CD4-positive, CD25-positive, alpha-beta regulatory T cell (primary cell): ENCODE data around the gene SHB. TPM values are rescaled to one million over a fixed set of nuclear protein-coding genes. Genes with fewer than 3 reads are reported as not detected.
"Not testable (repeated sequence)": the region's sequence is repeated elsewhere in the genome, so short reads cannot be mapped to it uniquely, and the experiment has no call there.

Experiments used
- ATAC-seq, 2 donors: fragments of 150-1000 bp; cut with Tn5 transposase; one replicate each; pipeline ENCODE4 v1.10.0; 2021; ENCODE audit warnings: low read depth in 2 of 2, moderate number of reproducible peaks in 2 of 2, moderate library complexity in 1 of 2
- DNase-seq, 3 donors: peaks; one replicate each; pipeline versions ENCODE4 v3.0.0 to v3.0.0-alpha.2; 2012 to 2022; ENCODE audit warnings: mixed read lengths in 1 of 3
- H3K27ac ChIP-seq: one replicate; pipeline ENCODE4 v1.7.0; 2013; ENCODE audit warnings: mild to moderate bottlenecking, low read length; ENCODE audit not compliant: insufficient read depth, poor library complexity, severe bottlenecking
- H3K27me3 ChIP-seq: one replicate; pipeline ENCODE4 v1.7.0; 2013; ENCODE audit warnings: low read length; ENCODE audit not compliant: control insufficient read depth, insufficient read depth
- H3K36me3 ChIP-seq: one replicate; pipeline ENCODE4 v1.7.0; 2013; ENCODE audit warnings: mild to moderate bottlenecking, low read length, moderate library complexity; ENCODE audit not compliant: control insufficient read depth, insufficient read depth
- H3K4me1 ChIP-seq: 2 replicates; pipeline ENCODE4 v1.7.0; 2013; ENCODE audit warnings: mild to moderate bottlenecking, low read length; ENCODE audit not compliant: insufficient read depth, control insufficient read depth, poor library complexity, severe bottlenecking
- H3K4me3 ChIP-seq: one replicate; pipeline ENCODE4 v1.7.0; 2013; ENCODE audit warnings: low read depth, mild to moderate bottlenecking, low read length, moderate library complexity
- H3K9me3 ChIP-seq, 2 experiments: 1 replicate in 1 of 2; 2 replicates in 1 of 2; pipeline ENCODE4 v1.7.0; 2013; ENCODE audit warnings: low read length in 2 of 2, mild to moderate bottlenecking in 1 of 2, moderate library complexity in 1 of 2; ENCODE audit not compliant: control insufficient read depth in 2 of 2
- H3K27ac Mint-ChIP-seq, 3 donors: one replicate each; pipeline ENCODE4 v1.8.0; 2020 to 2022; ENCODE audit warnings: mild to moderate bottlenecking in 3 of 3, mixed read lengths in 3 of 3, moderate library complexity in 2 of 3
- H3K27me3 Mint-ChIP-seq: one replicate; pipeline ENCODE4 v1.8.0; 2022; ENCODE audit warnings: mild to moderate bottlenecking, mixed read lengths
- H3K36me3 Mint-ChIP-seq: one replicate; pipeline ENCODE4 v1.8.0; 2020; ENCODE audit warnings: mixed read lengths
- H3K4me1 Mint-ChIP-seq, 4 donors: one replicate each; pipeline ENCODE4 v1.8.0; 2020 to 2022; ENCODE audit warnings: mixed read lengths in 4 of 4, mild to moderate bottlenecking in 1 of 4
- H3K4me3 Mint-ChIP-seq, 4 donors: one replicate each; pipeline ENCODE4 v1.8.0; 2020 to 2022; ENCODE audit warnings: mild to moderate bottlenecking in 4 of 4, mixed read lengths in 4 of 4, moderate library complexity in 3 of 4
- H3K9me3 Mint-ChIP-seq, 7 donors: one replicate each; pipeline ENCODE4 v1.8.0; 2020 to 2022; ENCODE audit warnings: mixed read lengths in 7 of 7, mild to moderate bottlenecking in 3 of 7, moderate library complexity in 2 of 7
- polyA plus RNA-seq, 4 donors: library from polyadenylated mRNA; unstranded; fragments of 300-500 nt; fragmentation: Illumina TruSeq; gene quantifications; one replicate each; pipeline ENCODE4 v1.2.3, GENCODE V29; 2021
- total RNA-seq: library from RNA; stranded (reverse); gene quantifications from one replicate; pipeline ENCODE4 v1.2.3, GENCODE V29; 2022

SHB gene
- total and polyA plus RNA-seq, 5 donors from 2014 or later = 0.27 to 0.69 TPM; not detected in 3

DNA sequence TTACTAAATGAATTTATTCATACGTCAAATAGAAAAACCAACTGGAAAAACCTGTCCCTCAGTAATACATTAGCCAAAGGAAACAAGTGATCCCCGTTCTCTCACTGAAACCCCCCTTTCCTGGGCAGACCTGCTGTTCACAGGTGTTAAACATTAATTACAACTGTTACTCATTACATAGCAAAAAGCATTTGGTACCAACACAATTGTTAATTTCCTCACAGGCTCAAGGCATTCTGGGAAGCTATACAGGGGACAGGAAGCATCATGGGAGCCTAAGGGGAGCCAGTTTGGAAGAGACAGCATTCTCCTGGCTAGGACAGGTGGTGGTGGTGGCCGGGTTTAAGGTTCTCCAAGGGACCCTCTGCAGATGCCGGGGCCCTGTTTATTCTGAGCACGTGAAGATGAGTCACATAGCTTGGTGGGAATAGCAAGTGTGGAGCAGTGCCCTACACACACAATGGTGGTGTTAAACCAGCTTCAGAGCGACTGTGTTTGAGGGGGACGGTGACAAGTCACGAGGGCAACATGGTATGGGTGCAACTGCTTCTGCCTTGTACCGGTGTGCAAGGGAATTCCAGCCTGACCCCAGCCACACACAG, 102.5 kb downstream of the SHB start:
- H3K27ac Mint-ChIP-seq = no peak overlapping the region
- peaks cover 4% of the 10 kb centered on the region for H3K27me3 Mint-ChIP-seq
- no peak for ATAC-seq
- H3K4me3 Mint-ChIP-seq = no peak overlapping the region
- H3K4me3 ChIP-seq = no peak overlapping the region
- H3K36me3 Mint-ChIP-seq = no peaks in the 10 kb centered on the region
- no peak for DNase-seq
- no peaks in the 10 kb centered on the region for H3K4me1 Mint-ChIP-seq
- no peak overlapping the region for H3K27ac ChIP-seq
- no peaks in the 10 kb centered on the region for H3K4me1 ChIP-seq
- no peaks in the 10 kb centered on the region for H3K9me3 Mint-ChIP-seq
- H3K9me3 ChIP-seq = no peaks in the 10 kb centered on the region
- H3K36me3 ChIP-seq = no peaks in the 10 kb centered on the region
- no peaks in the 10 kb centered on the region for H3K27me3 ChIP-seq

DNA sequence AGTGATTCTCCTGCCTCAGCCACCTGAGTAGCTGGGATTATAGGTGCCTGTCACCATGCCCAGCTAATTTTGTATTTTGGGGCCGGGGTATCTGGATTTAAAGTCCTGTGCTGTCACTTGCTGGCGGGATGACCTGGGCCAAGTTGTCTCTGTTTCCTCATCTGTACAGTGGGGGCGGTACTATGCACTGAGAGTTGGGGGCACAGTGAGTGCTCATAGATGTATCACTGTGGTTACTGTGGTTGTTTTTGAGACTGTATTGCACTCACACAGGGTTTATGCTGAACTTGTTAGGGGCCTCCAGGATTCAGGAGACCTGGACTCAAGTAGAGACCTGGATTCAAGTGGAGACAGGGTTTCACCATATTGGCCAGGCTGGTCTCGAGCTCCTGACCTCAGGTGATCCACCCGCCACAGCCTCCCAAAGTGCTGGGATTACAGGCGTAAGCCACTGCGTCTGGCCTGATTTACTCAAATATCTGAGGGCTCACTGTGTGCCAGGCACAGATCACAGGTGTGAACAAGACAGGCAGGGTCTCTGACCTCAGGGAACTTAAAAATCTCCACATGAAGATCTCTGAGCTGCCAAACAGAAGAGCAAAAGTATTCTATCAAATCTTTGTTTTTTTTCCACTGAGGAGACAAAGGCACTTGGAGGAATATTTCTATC, 103.2 kb downstream of the SHB start:
- not testable (repeated sequence) for H3K4me3 ChIP-seq, H3K9me3 ChIP-seq, H3K4me1 ChIP-seq, H3K9me3 Mint-ChIP-seq, H3K27ac Mint-ChIP-seq, H3K27me3 Mint-ChIP-seq, H3K36me3 ChIP-seq, H3K27me3 ChIP-seq, H3K27ac ChIP-seq, ATAC-seq, H3K4me3 Mint-ChIP-seq, H3K36me3 Mint-ChIP-seq, H3K4me1 Mint-ChIP-seq, DNase-seq

DNA sequence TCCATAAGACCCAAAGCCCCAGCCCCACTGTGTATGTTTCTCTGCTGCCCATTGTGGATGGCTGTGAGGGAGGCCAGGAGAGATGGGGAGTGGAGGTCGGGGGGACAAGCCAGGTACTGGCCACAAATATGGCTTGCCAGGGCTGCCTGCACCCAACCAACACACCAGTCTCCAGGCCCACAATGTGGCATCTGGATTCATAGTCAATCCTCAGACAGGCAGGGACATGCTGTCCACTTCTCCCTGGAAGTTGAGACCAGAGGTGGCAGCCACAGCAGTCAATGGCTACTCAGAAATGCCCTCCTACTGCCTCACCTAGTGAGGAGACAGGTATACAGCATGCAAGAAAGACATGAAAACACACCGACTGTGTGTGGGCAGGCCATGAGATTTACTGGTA, 103.9 kb downstream of the SHB start:
- no peak overlapping the region for H3K27ac Mint-ChIP-seq
- H3K9me3 Mint-ChIP-seq = no peaks in the 10 kb centered on the region
- no peak overlapping the region for H3K4me3 Mint-ChIP-seq
- no peak overlapping the region for H3K4me3 ChIP-seq
- no peak overlapping the region for H3K27ac ChIP-seq
- H3K27me3 Mint-ChIP-seq = peaks cover 4% of the 10 kb centered on the region
- H3K36me3 Mint-ChIP-seq = no peaks in the 10 kb centered on the region
- no peaks in the 10 kb centered on the region for H3K9me3 ChIP-seq
- no peaks in the 10 kb centered on the region for H3K4me1 ChIP-seq
- no peak for DNase-seq
- H3K36me3 ChIP-seq = no peaks in the 10 kb centered on the region
- no peaks in the 10 kb centered on the region for H3K4me1 Mint-ChIP-seq
- no peak for ATAC-seq
- H3K27me3 ChIP-seq = no peaks in the 10 kb centered on the region

DNA sequence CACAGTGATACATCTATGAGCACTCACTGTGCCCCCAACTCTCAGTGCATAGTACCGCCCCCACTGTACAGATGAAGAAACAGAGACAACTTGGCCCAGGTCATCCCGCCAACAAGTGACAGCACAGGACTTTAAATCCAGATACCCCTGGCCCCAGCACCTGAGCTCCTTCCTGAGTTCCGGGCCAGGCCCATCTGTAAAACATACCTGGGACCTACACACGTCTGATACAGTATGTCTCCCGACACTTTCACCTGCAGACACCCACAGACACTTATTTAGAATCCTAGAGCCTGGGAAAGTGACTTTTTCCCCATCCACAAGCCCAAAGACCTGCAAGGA, 104.3 kb downstream of the SHB start:
- Histone ChIP-seq H3K4me1 (no peaks in the 10 kb centered on the region), H3K9me3 (no peaks in the 10 kb centered on the region), H3K27me3 (no peaks in the 10 kb centered on the region), H3K36me3 (no peaks in the 10 kb centered on the region), H3K27ac (no peak overlapping the region), H3K4me3 (no peak overlapping the region)
- Mint-ChIP-seq H3K4me3 (no peak overlapping the region), H3K9me3 (no peaks in the 10 kb centered on the region), H3K4me1 (no peaks in the 10 kb centered on the region), H3K27me3 (peaks cover 4% of the 10 kb centered on the region), H3K36me3 (no peaks in the 10 kb centered on the region), H3K27ac (no peak overlapping the region)
- no peak for ATAC-seq
- no peak for DNase-seq

DNA sequence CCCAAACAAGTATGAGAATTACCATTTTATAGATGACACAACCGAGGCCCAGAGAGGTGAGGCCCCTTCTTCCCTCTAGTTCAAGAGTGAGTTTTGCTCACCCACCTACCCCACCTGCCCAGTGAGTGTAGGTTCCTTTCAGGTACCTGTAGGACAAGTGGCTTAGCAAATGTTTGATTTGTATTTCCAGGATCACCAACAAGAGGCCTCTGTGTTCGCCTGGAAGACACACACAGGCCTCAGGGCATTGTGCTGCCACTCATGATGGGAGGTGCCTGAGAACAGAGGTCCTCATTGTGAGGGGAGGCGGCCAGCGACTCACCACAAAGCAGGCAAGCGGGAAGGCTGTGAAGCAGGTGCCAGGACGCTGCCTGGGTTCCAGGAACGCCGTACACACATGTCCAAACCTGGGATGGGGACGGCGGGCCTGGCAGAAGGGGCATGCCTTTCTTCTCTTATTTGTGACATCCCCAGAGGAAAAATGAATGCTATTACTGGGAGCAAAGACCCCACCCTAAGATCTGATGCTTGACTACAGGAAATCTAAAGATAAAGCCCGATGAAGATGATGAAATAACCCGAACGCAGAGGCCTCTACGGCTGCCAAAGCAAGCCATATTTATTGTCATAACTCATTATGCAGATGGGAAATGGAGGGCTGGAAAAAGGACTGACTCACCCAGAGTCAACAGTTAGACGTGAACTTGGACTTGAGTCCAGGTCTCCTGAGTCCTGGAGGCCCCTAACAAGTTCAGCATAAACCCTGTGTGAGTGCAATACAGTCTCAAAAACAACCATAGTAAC, 104.9 kb downstream of the SHB start:
- H3K27me3 ChIP-seq = no peaks in the 10 kb centered on the region
- H3K27ac ChIP-seq = no peak overlapping the region
- H3K4me1 ChIP-seq = no peaks in the 10 kb centered on the region
- Mint-ChIP-seq H3K9me3 (no peaks in the 10 kb centered on the region), H3K4me3 (no peak overlapping the region), H3K27ac (no peak overlapping the region), H3K36me3 (no peaks in the 10 kb centered on the region), H3K27me3 (no peaks in the 10 kb centered on the region), H3K4me1 (no peaks in the 10 kb centered on the region)
- no peak for DNase-seq
- no peaks in the 10 kb centered on the region for H3K9me3 ChIP-seq
- no peaks in the 10 kb centered on the region for H3K36me3 ChIP-seq
- ATAC-seq = no peak
- H3K4me3 ChIP-seq = no peak overlapping the region

DNA sequence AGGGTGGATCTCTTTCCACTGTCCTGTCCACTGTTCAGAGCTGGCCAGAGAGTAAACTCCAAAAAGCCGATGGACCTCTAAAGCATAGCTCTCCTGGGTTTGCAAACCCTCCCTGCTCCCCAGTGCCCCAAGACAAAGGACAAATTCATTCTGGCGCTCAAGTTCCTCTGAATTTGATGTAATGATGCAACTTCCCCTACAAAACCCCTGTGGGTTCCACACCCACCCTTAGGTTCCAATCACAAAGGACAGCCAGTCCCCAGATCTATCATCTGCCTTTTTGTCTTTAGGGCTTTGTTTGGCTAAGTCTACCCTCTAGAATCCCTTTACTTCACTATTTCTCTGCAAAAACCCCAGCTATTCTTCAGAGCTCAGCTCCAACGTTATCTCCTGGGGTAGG, 107.7 kb downstream of the SHB start:
- Histone ChIP-seq H3K9me3 (no peaks in the 10 kb centered on the region), H3K36me3 (no peaks in the 10 kb centered on the region), H3K27ac (no peak overlapping the region), H3K4me1 (no peaks in the 10 kb centered on the region), H3K27me3 (no peaks in the 10 kb centered on the region), H3K4me3 (no peak overlapping the region)
- Mint-ChIP-seq H3K4me3 (no peak overlapping the region), H3K9me3 (no peaks in the 10 kb centered on the region), H3K27ac (peak overlapping the region in 1 of 3 donors; percentile 85), H3K36me3 (no peaks in the 10 kb centered on the region), H3K4me1 (no peaks in the 10 kb centered on the region), H3K27me3 (no peaks in the 10 kb centered on the region)
- ATAC-seq (no peak), DNase-seq (no peak)

DNA sequence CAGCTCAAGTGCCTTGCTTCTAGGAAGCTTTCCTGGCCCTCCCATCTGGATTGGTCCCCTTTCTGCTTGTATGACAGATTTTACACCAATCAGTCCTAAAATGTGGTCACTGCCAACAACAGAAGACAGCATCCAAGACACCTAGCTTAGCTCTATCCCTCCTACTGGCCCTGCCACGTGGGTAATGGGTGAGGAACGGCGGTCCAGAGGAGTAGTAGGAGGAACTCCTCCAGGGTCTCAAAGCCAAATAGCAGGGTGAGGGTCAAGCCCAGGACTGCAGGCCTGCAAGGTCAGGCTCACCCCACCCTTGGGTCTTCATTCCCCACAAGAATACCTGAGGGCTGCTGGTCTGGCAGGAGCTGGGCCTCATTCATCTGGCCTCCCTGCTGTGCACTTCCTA, 108.4 kb downstream of the SHB start:
- Histone ChIP-seq H3K27ac (no peak overlapping the region), H3K9me3 (no peaks in the 10 kb centered on the region), H3K4me1 (no peaks in the 10 kb centered on the region), H3K27me3 (no peaks in the 10 kb centered on the region), H3K36me3 (no peaks in the 10 kb centered on the region), H3K4me3 (no peak overlapping the region)
- ATAC-seq (no peak), DNase-seq (no peak)
- Mint-ChIP-seq H3K4me3 (no peak overlapping the region), H3K27ac (no peak overlapping the region), H3K27me3 (no peaks in the 10 kb centered on the region), H3K9me3 (no peaks in the 10 kb centered on the region), H3K4me1 (no peaks in the 10 kb centered on the region), H3K36me3 (no peaks in the 10 kb centered on the region)

DNA sequence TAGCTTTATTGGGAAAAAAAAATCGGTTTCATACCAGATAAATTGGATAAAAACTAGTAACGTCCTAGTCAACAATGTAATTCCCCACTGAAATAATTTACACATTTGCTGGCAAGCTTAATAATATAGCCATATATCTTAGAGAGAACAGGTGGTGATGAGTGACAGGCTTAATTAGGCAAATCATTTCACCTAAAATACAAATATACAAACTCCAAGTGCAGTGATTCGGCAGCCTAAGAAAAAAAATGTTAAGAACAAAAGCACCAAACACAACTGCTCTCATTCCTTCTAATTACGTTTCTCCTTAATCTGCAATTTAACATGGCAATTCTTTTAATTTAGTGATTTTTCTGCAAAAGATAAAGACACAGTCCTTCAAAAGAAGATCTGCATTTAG, 109.1 kb downstream of the SHB start:
- Mint-ChIP-seq H3K4me1 (no peaks in the 10 kb centered on the region), H3K4me3 (no peak overlapping the region), H3K36me3 (no peaks in the 10 kb centered on the region), H3K27ac (no peak overlapping the region), H3K27me3 (no peaks in the 10 kb centered on the region), H3K9me3 (no peaks in the 10 kb centered on the region)
- Histone ChIP-seq H3K4me1 (no peaks in the 10 kb centered on the region), H3K4me3 (no peak overlapping the region), H3K36me3 (no peaks in the 10 kb centered on the region), H3K27me3 (no peaks in the 10 kb centered on the region), H3K27ac (no peak overlapping the region), H3K9me3 (no peaks in the 10 kb centered on the region)
- DNase-seq = no peak
- ATAC-seq = no peak
